Measurements from ENCODE around the gene CFAP251. TPM values are rescaled to one million over a fixed set of nuclear protein-coding genes. Genes with fewer than 3 reads are reported as not detected.

Gene CFAP251
- total and polyA plus RNA-seq, 2 of the 13 experiments (the other 11 are each of a cell fraction or from before 2014, with no cell fraction given): 0.30 to 0.42 TPM

- TF ChIP-seq WIZ (CRISPR knock-in tag; IDR thresholded peaks at IDR 0.05): no peak
- TF ChIP-seq ZNF496 (CRISPR knock-in tag; IDR thresholded peaks at IDR 0.05; ENCODE audit: insufficient replicate concordance): no peak
- no peak for TF ChIP-seq ZSCAN9 (CRISPR knock-in tag; IDR thresholded peaks at IDR 0.05; ENCODE audit: borderline replicate concordance)
Measured at GRCh38 chr12:121911824-121912585, 6.4 kb upstream of the CFAP251 start (continued).

- CTCF ChIA-PET (ENCODE audit: low intra/inter-chr PET ratio, low total read pairs): no interaction called here
- Histone ChIP-seq H2AFZ (ENCODE audit: low read length) (no peak overlapping the region), H3K9me3 (ENCODE audit: low read length) (no peaks in the 10 kb centered on the region), H3K4me2 (ENCODE audit: low read depth, low read length) (no peak overlapping the region), H3K36me3 (replicated peaks in 1 of 2; ENCODE audit: control insufficient read depth in 1 of 2, insufficient read depth in 2 of 2, low read length in 2 of 2) (peaks cover 12 to 32% of the 10 kb centered on the region in 2 experiments), H3K4me1 (ENCODE audit: insufficient read depth, low read length) (no peaks in the 10 kb centered on the region), H3K79me2 (ENCODE audit: insufficient read depth, low read length) (no peaks in the 10 kb centered on the region), H4K20me1 (ENCODE audit: insufficient read depth, low read length) (no peaks in the 10 kb centered on the region), H3K27me3 (ENCODE audit: control insufficient read depth in 1 of 2, insufficient read depth in 2 of 2, low read length in 2 of 2) (no peaks in the 10 kb centered on the region), H3K9ac (ENCODE audit: insufficient read depth, low read depth, low read length) (no peak overlapping the region), H3K27ac (ENCODE audit: extremely low read length, insufficient read depth, low read length) (no peak overlapping the region), H3K4me3 (replicated peaks in 1 of 3; ENCODE audit: insufficient read depth in 1 of 3, low read depth in 2 of 3, low read length in 3 of 3) (no peak overlapping the region)
- POLR2A ChIA-PET: interaction anchor here (0.6 kb wide), 1 partner anchor 132 kb away, joined by 3 read pairs; no protein-coding TSS in a partner anchor
- no peak for TF ChIP-seq NFYB (CRISPR knock-in tag; IDR thresholded peaks at IDR 0.05)
- no peak for TF ChIP-seq PAF1 (CRISPR knock-in tag; IDR thresholded peaks at IDR 0.05)
- no peak for TF ChIP-seq IRF2 (CRISPR knock-in tag; IDR thresholded peaks at IDR 0.05)
- TF ChIP-seq CENPBD1 (CRISPR knock-in tag; IDR thresholded peaks at IDR 0.05; ENCODE audit: borderline replicate concordance, low read depth): no peak
- no peak for TF ChIP-seq ZNF614 (CRISPR knock-in tag; IDR thresholded peaks at IDR 0.05; ENCODE audit: borderline replicate concordance)
- no peak for TF ChIP-seq NFIB (CRISPR knock-in tag; IDR thresholded peaks at IDR 0.05; ENCODE audit: borderline replicate concordance)
- TF ChIP-seq KAT2B (IDR thresholded peaks at IDR 0.05; ENCODE audit: borderline replicate concordance, low read depth, low read length): no peak
- no peak for TF ChIP-seq ZNF468 (CRISPR knock-in tag; IDR thresholded peaks at IDR 0.05)
- TF ChIP-seq ZBTB43 (CRISPR knock-in tag; conservative IDR thresholded peaks at IDR 0.05): no peak
- intact Hi-C loops (cut with micrococcal nuclease; ENCODE audit: unreplicated experiment): loop anchor here (10.0 kb wide), 1 partner anchor 109 kb away; the partner anchor contains the start of gene BCL7A
- ATAC-seq: no peak
- WGBS (ENCODE audit: low lambda C conversion rate): 96% methylated on average over 5 of the region's 5 CpGs
- BruUV-seq (replicated peaks): no TSS peak
- DNase-seq (ENCODE audit: low spot score): no peak
- in situ Hi-C loops (cut with HindIII; ENCODE audit: extremely low pct_ligation_motif_present, low pct_unique_long_range_greater_than_20kb): no loop called here
- FAIRE-seq: no peak
Measured at GRCh38 chr12:121915841-121916321, 2.5 kb upstream of the CFAP251 start.
